GM10248 (cell line): ENCODE results near the gene MKRN2.

Experiments
- CTCF ChIA-PET: fragments of 300-600 bp; sonication (Branson Sonifier 250); formaldehyde crosslinking; extraction: SDS; loops from one replicate; lab custom pipeline; 2021; ENCODE audit warnings: antibody characterized with exemption; lab: Yijun Ruan, JAX
- POLR2A ChIA-PET: fragments of 350-650 bp; sonication (Branson Sonifier 250); formaldehyde crosslinking; extraction: SDS; loops from one replicate; lab custom pipeline; 2020; ENCODE audit warnings: antibody characterized with exemption; lab: Yijun Ruan, JAX
- DNase-seq: peaks from one replicate; pipeline ENCODE4 v3.0.0; 2012; ENCODE audit errors: extremely low spot score
- CTCF ChIP-seq: IDR thresholded peaks from 2 replicates; pipeline ENCODE4 v1.5.1; 2012; ENCODE audit warnings: mild to moderate bottlenecking, low read depth; ENCODE audit errors: extremely low read depth, missing control alignments, control extremely low read depth

Gene MKRN2

GRCh38 chr3:12513694-12514446, 43.0 kb upstream of the MKRN2 start:
- CTCF ChIA-PET, result interaction anchor here (0.9 to 1.4 kb wide), 3 partner anchors 9 to 40 kb away, joined by 3 to 4 read pairs (median 3); no protein-coding TSS in a partner anchor
- no peak for TF ChIP-seq CTCF
- DNase-seq, result no peak
- POLR2A ChIA-PET, result no interaction called here

GRCh38 chr3:12515631-12516030, 41.3 kb upstream of the MKRN2 start:
- no peak for DNase-seq
- TF ChIP-seq CTCF, result no peak
- ChIA-PET CTCF (no interaction called here), POLR2A (no interaction called here)

DNA sequence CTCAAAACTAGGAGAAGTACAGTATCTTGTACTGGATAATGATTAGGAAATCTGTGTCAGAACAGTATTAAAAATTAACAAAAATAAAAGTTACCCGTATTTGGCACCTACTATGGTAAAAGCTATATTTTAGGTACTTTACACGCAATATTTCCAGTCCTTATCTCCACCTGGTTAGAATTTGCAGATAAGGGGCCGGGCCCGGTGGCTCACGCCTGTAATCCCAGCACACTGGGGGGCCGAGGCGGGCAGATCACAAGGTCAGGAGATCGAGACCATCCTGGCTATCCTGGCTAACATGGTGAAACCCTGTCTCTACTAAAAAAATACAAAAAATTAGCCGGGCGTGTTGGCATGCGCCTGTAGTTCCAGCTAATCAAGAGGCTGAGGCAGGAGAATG, 40.0 kb upstream of the MKRN2 start:
- DNase-seq, result no peak
- CTCF ChIA-PET, result interaction anchor here (1.0 kb wide), 1 partner anchor 270 kb away, joined by 4 read pairs; no protein-coding TSS in a partner anchor
- POLR2A ChIA-PET, result no interaction called here
- TF ChIP-seq CTCF, result no peak

- ChIA-PET CTCF (interaction anchor here (0.9 to 1.6 kb wide), 4 partner anchors 9 to 39 kb away, joined by 3 to 5 read pairs (median 4); no protein-coding TSS in a partner anchor), POLR2A (no interaction called here)
- TF ChIP-seq CTCF, result no peak
- DNase-seq, result no peak
These were observed 38.4 kb upstream of the MKRN2 start for GRCh38 chr3:12518261-12519028.

GRCh38 chr3:12521010-12521409, 35.9 kb upstream of the MKRN2 start:
- POLR2A ChIA-PET, result no interaction called here
- no peak for DNase-seq
- no peak for TF ChIP-seq CTCF
- CTCF ChIA-PET, result no interaction called here

- POLR2A ChIA-PET, result no interaction called here
- DNase-seq, result no peak
- TF ChIP-seq CTCF, result no peak
- CTCF ChIA-PET, result interaction anchor here (0.7 to 0.9 kb wide), 3 partner anchors 9 to 385 kb away, joined by 3 read pairs; no protein-coding TSS in a partner anchor
These were observed 34.2 kb upstream of the MKRN2 start for GRCh38 chr3:12522721-12523120.
